Left ventricle myocardium inferior (tissue), 1 donor: Measurements from ENCODE around the gene RFX2. TPM values are rescaled to one million over a fixed set of nuclear protein-coding genes. Genes with fewer than 3 reads are reported as not detected.

Experiments used
- DNase-seq: peaks from one replicate; pipeline ENCODE4 v3.0.0-alpha.2; 2020
- H3K27ac ChIP-seq: fragments of 200-600 bp; replicated peaks from 2 replicates; pipeline ENCODE4 v1.8.0; 2021
- H3K27me3 ChIP-seq: fragments of 200-600 bp; 2 replicates; pipeline ENCODE4 v1.8.0; 2021; ENCODE audit warnings: low read depth
- H3K36me3 ChIP-seq: fragments of 200-600 bp; 2 replicates; pipeline ENCODE4 v1.8.0; 2021
- H3K4me1 ChIP-seq: fragments of 200-600 bp; 2 replicates; pipeline ENCODE4 v1.8.0; 2021
- H3K4me3 ChIP-seq: fragments of 200-600 bp; 2 replicates; pipeline ENCODE4 v1.8.0; 2021; ENCODE audit warnings: mild to moderate bottlenecking, moderate library complexity
- H3K9me3 ChIP-seq: fragments of 200-600 bp; replicated peaks from 2 replicates; pipeline ENCODE4 v1.8.0; 2021
- intact Hi-C: fragments of 100-400 bp; cut with micrococcal nuclease; formaldehyde crosslinking; loops from one replicate; pipeline ENCODE4 v1.11.0; 2022
- total RNA-seq: library from RNA; stranded (reverse); fragmentation: NEBNext Ultra II Directional; extraction: Animal tissue kit (Norgen Biotek cat#: 25700); gene quantifications from one replicate; pipeline ENCODE4 v1.2.1, GENCODE V29; 2021
- TF ChIP-seq, protein P1 (sequence below): fragments of 200-600 bp; IDR thresholded peaks from 2 replicates; pipeline ENCODE4 v1.8.0; 2021; ENCODE audit warnings: antibody characterized with exemption, mild to moderate bottlenecking, borderline replicate concordance
- donor health status: DM: no; HTN: yes; CAD: no; lungs with severe emphysema.

Gene RFX2
- total RNA-seq, 1 donor from 2014 or later = 6.1 TPM

DNA sequence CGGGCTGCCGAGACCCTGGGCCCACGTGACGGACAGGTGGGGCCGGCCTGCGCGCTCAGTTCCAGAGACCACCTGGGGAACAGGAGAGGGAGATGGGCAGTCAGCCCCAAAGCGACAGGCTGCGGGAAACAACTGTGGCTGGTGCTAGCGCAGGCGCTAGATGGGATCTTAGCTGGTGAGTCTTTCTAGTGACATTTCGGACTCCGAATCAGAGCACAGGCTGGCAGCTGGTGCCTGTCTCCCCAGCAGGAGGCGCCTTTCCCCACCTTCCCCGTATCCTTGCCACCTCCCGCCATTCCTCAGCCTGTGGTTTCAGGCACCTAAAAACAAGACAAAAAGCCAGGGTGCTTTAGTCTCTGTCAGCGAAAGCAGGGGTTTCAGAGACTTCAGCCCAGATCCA is 112.9 kb downstream of the RFX2 start:
- H3K9me3 ChIP-seq = no peaks in the 10 kb centered on the region
- peaks cover 21% of the 10 kb centered on the region for H3K4me1 ChIP-seq
- H3K36me3 ChIP-seq = peaks cover 41% of the 10 kb centered on the region
- no peak for DNase-seq
- TF ChIP-seq, protein P1, sequence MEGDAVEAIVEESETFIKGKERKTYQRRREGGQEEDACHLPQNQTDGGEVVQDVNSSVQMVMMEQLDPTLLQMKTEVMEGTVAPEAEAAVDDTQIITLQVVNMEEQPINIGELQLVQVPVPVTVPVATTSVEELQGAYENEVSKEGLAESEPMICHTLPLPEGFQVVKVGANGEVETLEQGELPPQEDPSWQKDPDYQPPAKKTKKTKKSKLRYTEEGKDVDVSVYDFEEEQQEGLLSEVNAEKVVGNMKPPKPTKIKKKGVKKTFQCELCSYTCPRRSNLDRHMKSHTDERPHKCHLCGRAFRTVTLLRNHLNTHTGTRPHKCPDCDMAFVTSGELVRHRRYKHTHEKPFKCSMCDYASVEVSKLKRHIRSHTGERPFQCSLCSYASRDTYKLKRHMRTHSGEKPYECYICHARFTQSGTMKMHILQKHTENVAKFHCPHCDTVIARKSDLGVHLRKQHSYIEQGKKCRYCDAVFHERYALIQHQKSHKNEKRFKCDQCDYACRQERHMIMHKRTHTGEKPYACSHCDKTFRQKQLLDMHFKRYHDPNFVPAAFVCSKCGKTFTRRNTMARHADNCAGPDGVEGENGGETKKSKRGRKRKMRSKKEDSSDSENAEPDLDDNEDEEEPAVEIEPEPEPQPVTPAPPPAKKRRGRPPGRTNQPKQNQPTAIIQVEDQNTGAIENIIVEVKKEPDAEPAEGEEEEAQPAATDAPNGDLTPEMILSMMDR = no peak
- H3K4me3 ChIP-seq = no peak overlapping the region
- intact Hi-C loops = no loop called here
- H3K27ac ChIP-seq = no peak overlapping the region
- H3K27me3 ChIP-seq = no peaks in the 10 kb centered on the region

DNA sequence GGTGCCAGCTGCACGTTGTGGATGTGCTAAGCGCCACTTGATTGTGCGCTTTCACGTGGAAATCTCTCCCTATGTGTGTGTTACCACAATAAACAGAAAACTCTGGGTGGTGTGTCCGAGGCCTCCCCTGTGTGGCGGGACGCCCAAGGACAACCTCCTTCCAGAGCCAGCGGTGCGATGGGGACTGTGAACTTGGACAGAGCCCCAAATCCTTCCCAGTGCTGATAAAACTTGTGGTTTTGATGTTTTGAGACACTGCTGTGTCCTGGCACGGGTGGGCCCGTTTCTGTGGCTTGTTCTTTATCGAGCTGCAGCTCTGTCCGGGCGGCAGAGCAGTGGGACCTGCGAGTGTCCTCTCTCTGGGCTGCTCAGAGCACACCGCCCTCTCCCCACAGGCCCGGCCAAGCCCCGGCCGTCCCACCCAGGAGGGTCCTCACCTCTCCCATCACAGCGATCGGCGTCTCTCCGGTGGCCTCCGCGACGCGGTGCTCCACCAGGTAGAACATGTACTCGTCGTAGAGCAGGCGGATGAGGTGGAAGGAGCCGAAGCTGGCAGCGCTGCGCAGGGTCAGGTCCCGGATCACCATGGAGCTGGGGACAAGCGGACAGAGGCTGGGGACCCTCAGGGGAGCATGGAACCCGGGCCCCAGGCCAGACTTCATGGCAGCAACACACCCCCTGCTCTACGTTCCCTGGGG is 113.5 kb downstream of the RFX2 start:
- TF ChIP-seq, protein P1 = no peak
- Histone ChIP-seq H3K27ac (no peak overlapping the region), H3K27me3 (no peaks in the 10 kb centered on the region), H3K36me3 (peaks cover 35% of the 10 kb centered on the region), H3K9me3 (no peaks in the 10 kb centered on the region), H3K4me3 (no peak overlapping the region), H3K4me1 (peaks cover 21% of the 10 kb centered on the region)
- intact Hi-C loops = no loop called here
- no peak for DNase-seq

DNA sequence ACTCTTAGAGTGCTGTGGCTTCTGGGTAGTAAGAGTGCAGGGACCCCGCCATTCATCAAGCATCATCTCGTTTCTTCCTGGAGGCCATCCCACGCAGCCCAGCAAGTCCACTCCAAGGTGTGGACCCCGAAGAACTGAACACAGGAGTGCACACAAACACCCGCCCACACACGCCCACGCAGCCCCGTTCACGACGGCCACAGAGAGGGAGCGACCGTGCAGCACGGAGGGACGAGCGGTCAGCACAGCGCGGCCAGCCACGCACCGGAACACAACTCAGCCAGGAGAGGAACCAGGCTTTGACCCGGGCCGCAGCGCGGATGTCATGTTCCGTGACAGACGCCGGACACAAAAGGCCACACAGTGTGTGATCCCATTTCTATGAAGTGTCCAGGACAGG is 114.2 kb downstream of the RFX2 start:
- TF ChIP-seq, protein P1 = no peak
- no peaks in the 10 kb centered on the region for H3K9me3 ChIP-seq
- no peak for DNase-seq
- intact Hi-C loops = no loop called here
- H3K36me3 ChIP-seq = peaks cover 31% of the 10 kb centered on the region
- H3K27me3 ChIP-seq = no peaks in the 10 kb centered on the region
- H3K27ac ChIP-seq = no peak overlapping the region
- H3K4me1 ChIP-seq = peaks cover 21% of the 10 kb centered on the region
- no peak overlapping the region for H3K4me3 ChIP-seq

DNA sequence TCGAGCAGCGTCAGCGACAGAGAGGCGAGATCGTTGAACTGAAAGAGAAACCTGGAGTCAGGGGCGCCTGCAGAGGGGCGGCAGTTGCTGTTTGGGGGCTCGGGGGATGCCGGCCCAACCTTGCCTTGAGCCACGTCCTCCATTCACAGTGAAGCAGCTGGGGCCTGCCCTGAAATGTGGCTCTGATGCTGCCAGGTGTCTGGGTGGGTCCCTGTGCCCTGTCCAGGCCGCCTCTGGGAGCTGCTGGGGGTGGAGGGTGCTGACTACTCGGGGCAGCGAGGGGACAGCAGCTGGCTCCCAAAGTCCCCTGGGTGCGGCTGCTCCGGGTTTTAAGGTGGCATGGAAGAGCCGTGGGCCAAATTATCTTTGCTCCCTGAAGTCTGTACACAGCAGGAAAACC is 114.7 kb downstream of the RFX2 start:
- no peak overlapping the region for H3K27ac ChIP-seq
- peaks cover 21% of the 10 kb centered on the region for H3K4me1 ChIP-seq
- no peaks in the 10 kb centered on the region for H3K9me3 ChIP-seq
- H3K36me3 ChIP-seq = peaks cover 26% of the 10 kb centered on the region
- TF ChIP-seq, protein P1 = no peak
- no peaks in the 10 kb centered on the region for H3K27me3 ChIP-seq
- DNase-seq = no peak
- intact Hi-C loops = no loop called here
- H3K4me3 ChIP-seq = no peak overlapping the region

DNA sequence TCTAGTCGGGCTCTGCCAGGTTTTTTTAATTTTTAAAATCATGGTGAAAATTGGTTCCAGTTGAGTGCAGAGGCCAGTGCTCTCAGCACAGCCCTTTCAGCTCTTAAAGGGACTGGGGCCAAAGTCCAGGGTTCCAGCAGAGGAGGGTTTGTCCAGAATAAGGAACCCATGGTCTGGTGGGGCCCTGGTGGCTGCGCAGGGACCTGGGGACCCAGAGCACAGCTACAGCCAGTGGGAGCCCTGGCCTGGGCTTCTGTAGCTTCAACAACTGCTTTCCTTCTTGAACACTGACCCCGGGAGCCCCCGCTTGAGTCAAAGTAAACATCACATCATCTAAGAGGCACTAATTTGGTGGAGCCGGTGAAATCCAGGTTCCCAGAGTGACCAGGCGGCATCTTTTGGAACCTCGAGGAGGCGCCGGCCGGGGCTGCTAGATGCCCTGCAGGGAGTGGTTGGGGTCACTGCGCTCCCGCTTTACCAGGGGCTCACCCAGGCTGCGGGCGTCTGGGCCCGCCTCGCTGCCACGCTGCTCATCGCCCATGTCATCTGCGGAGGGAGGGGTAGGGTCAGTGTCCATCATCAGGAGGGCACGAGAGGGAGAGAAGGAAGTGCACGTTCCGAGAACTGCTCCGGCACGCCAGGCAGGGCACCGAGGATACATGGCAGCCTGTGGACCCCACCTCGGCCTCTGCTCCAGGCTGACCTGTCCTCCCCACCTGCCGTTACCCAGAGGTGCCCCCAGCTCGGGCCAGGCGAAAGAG is 115.7 kb downstream of the RFX2 start:
- peak overlapping the region; percentile 55 for H3K27ac ChIP-seq
- DNase-seq = no peak

More for the DNA sequence above, 115.7 kb downstream of the RFX2 start:
- Histone ChIP-seq H3K27me3 (no peaks in the 10 kb centered on the region), H3K4me1 (peaks cover 21% of the 10 kb centered on the region), H3K9me3 (no peaks in the 10 kb centered on the region), H3K4me3 (peak overlapping the region; percentile 48), H3K36me3 (peaks cover 15% of the 10 kb centered on the region)
- intact Hi-C loops = no loop called here
- TF ChIP-seq, protein P1 = no peak
